Keratinocyte (primary cell): ENCODE data around the gene CHIA. TPM values are rescaled to one million over a fixed set of nuclear protein-coding genes. Genes with fewer than 3 reads are reported as not detected.

Experiments
- DNase-seq: peaks from one replicate; pipeline ENCODE4 v3.0.0-alpha.2; 2011; ENCODE audit warnings: low read depth, missing footprints, low spot score
- FAIRE-seq: peaks from 2 replicates; lab custom pipeline; 2011; peaks lifted over from hg19 to GRCh38; lab: Jason Lieb, UNC
- H2AFZ ChIP-seq: 2 replicates; pipeline ENCODE4 v1.6.0; 2012; ENCODE audit warnings: low read length, control low read depth, inconsistent platforms; ENCODE audit not compliant: control insufficient read depth
- H3K27ac ChIP-seq: 2 replicates; pipeline ENCODE4 v1.5.1; 2011; ENCODE audit warnings: low read length; ENCODE audit not compliant: control insufficient read depth, insufficient read depth
- H3K27me3 ChIP-seq: 3 replicates; pipeline ENCODE4 v1.6.0; 2011; ENCODE audit warnings: low read length; ENCODE audit not compliant: control insufficient read depth, insufficient read depth; ENCODE audit errors: extremely low read depth
- H3K36me3 ChIP-seq, 2 experiments: 2 replicates in 1 of 2; 3 replicates in 1 of 2; pipeline ENCODE4 v1.5.1; 2011; ENCODE audit warnings: low read length in 2 of 2, mild to moderate bottlenecking in 1 of 2; ENCODE audit not compliant: control insufficient read depth in 2 of 2, insufficient read depth in 2 of 2; ENCODE audit errors: extremely low read depth in 1 of 2
- H3K4me1 ChIP-seq: 3 replicates; pipeline ENCODE4 v1.5.1; 2011; ENCODE audit warnings: low read length; ENCODE audit not compliant: control insufficient read depth, insufficient read depth; ENCODE audit errors: extremely low read depth
- H3K4me2 ChIP-seq: 3 replicates; pipeline ENCODE4 v1.6.0; 2011; ENCODE audit warnings: low read depth, low read length; ENCODE audit not compliant: control insufficient read depth, insufficient read depth; ENCODE audit errors: extremely low read depth
- H3K4me3 ChIP-seq, 3 experiments: fragments of 200-600 bp in 1 of 3; sonication (generic) in 1 of 3; 2 replicates in 2 of 3; 3 replicates in 1 of 3; pipeline ENCODE4 v1.5.1; 2011 to 2016; ENCODE audit warnings: low read length in 3 of 3, mild to moderate bottlenecking in 3 of 3, control low read depth in 2 of 3, inconsistent platforms in 1 of 3, low read depth in 1 of 3, mixed read lengths in 1 of 3, mixed run types in 1 of 3, moderate library complexity in 1 of 3; ENCODE audit not compliant: control insufficient read depth in 2 of 3, insufficient read depth in 2 of 3; ENCODE audit errors: extremely low read depth in 1 of 3
- H3K79me2 ChIP-seq: 2 replicates; pipeline ENCODE4 v1.6.0; 2012; ENCODE audit warnings: low read length; ENCODE audit not compliant: control insufficient read depth, insufficient read depth
- H3K9ac ChIP-seq: 3 replicates; pipeline ENCODE4 v1.6.0; 2011; ENCODE audit warnings: low read length; ENCODE audit not compliant: control insufficient read depth, insufficient read depth; ENCODE audit errors: extremely low read depth
- H3K9me1 ChIP-seq: 3 replicates; pipeline ENCODE4 v1.6.0; 2011; ENCODE audit warnings: low read length; ENCODE audit not compliant: control insufficient read depth, insufficient read depth; ENCODE audit errors: extremely low read depth
- H3K9me3 ChIP-seq: 2 replicates; pipeline ENCODE4 v1.5.1; 2012; ENCODE audit warnings: low read depth, low read length; ENCODE audit not compliant: control insufficient read depth
- H4K20me1 ChIP-seq: 3 replicates; pipeline ENCODE4 v1.6.0; 2011; ENCODE audit warnings: low read length; ENCODE audit not compliant: control insufficient read depth, insufficient read depth; ENCODE audit errors: extremely low read depth
- EZH2 ChIP-seq: IDR thresholded peaks from one replicate; pipeline ENCODE4 v1.6.1; 2012; ENCODE audit warnings: inconsistent platforms, mild to moderate bottlenecking, low read length, moderate library complexity
- dilution Hi-C: fragments of 300-500 bp; cut with MboI; formaldehyde crosslinking; loops from one replicate; pipeline ENCODE4 v1.7.0; 2020; ENCODE audit warnings: low sequenced_read_pairs; ENCODE audit not compliant: extremely low pct_ligation_motif_present
- polyA plus RNA-seq, 5 experiments: library from polyadenylated mRNA; depleted of rRNA in 3 of 5; stranded (reverse) in 3 of 5; stranded (forward) in 1 of 5; unstranded in 1 of 5; fragments of >200 nt; gene quantifications; 1 replicate in 1 of 5; 2 replicates in 3 of 5; 3 replicates in 1 of 5; pipeline versions ENCODE4 v1.2.1 to v1.2.3, GENCODE V29; 2011 to 2012; ENCODE audit warnings: missing spikeins in 2 of 5, low read depth in 1 of 5, low replicate concordance in 1 of 5
- TF ChIP-seq, protein P1 (sequence below), 3 experiments: IDR thresholded peaks in 1 of 3; conservative IDR thresholded peaks in 1 of 3; optimal IDR thresholded peaks in 1 of 3; 2 replicates in 2 of 3; 3 replicates in 1 of 3; pipeline versions ENCODE3 to v1.5.1; 2011; ENCODE audit warnings: low read length in 3 of 3, mild to moderate bottlenecking in 3 of 3, moderate library complexity in 2 of 3, control low read depth in 1 of 3, inconsistent platforms in 1 of 3; ENCODE audit not compliant: insufficient read depth in 2 of 3; ENCODE audit errors: extremely low read depth in 1 of 3

Gene CHIA
- polyA plus RNA-seq, 1 donor (not counting 4 experiments of a cell fraction or from before 2014, with no cell fraction given), result not detected

DNA sequence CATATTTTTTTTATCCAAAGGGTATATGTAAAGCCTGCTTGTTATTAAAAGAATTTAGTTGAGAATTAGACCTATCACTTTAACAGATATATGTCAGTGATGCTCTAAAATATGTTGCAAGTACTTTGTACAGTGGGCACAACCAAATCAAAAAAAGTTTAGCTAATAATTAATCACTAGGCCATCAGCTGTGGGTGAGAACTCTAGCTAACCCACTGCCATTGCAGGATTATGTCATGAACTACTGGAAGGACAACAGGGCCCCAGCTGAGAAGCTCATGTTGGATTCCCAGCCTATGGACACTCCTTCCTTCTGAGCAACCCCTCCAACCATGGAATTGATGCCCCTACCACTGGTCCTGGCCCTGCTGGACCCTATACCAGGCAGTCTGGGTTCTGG, 6.8 kb upstream of the CHIA start:
- dilution Hi-C loops, result no loop called here
- Histone ChIP-seq H3K4me2 (no peak overlapping the region), H3K9me1 (no peaks in the 10 kb centered on the region), H3K9ac (no peak overlapping the region), H3K4me3 (no peak overlapping the region), H3K9me3 (no peaks in the 10 kb centered on the region), H3K79me2 (no peaks in the 10 kb centered on the region), H3K36me3 (no peaks in the 10 kb centered on the region), H3K27ac (no peak overlapping the region), H3K27me3 (peaks cover 2% of the 10 kb centered on the region), H3K4me1 (no peaks in the 10 kb centered on the region), H2AFZ (no peak overlapping the region), H4K20me1 (no peaks in the 10 kb centered on the region)
- FAIRE-seq (no peak), DNase-seq (no peak)
- no peak for TF ChIP-seq EZH2
- TF ChIP-seq, protein P1, sequence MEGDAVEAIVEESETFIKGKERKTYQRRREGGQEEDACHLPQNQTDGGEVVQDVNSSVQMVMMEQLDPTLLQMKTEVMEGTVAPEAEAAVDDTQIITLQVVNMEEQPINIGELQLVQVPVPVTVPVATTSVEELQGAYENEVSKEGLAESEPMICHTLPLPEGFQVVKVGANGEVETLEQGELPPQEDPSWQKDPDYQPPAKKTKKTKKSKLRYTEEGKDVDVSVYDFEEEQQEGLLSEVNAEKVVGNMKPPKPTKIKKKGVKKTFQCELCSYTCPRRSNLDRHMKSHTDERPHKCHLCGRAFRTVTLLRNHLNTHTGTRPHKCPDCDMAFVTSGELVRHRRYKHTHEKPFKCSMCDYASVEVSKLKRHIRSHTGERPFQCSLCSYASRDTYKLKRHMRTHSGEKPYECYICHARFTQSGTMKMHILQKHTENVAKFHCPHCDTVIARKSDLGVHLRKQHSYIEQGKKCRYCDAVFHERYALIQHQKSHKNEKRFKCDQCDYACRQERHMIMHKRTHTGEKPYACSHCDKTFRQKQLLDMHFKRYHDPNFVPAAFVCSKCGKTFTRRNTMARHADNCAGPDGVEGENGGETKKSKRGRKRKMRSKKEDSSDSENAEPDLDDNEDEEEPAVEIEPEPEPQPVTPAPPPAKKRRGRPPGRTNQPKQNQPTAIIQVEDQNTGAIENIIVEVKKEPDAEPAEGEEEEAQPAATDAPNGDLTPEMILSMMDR (optimal IDR thresholded peaks at IDR 0.05 in 1 of 3, IDR thresholded peaks at IDR 0.05 in 1 of 3, conservative IDR thresholded peaks at IDR 0.05 in 1 of 3; ENCODE audit: extremely low read depth in 1 of 3, insufficient read depth in 2 of 3, low read length in 3 of 3), result no peak

DNA sequence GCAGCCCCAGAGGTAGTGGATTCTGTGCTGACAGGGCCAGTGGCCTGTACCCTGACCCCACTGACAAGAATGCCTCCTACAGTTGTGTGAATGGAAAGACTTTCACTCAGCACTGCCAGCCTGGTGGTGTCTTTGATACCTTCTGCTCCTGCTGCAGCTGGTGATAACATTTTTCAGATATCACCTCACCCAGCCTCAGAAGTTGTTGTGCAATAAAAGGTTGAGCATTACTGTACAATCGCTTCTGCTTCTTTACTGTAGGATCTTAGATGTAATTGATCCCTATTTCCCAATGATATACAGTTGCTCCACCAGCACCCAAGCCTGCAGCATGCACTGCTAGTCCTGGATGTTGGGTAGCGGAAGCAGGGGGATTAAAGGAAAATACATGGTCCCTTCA, 4.8 kb upstream of the CHIA start:
- Histone ChIP-seq H3K9me1 (no peaks in the 10 kb centered on the region), H3K36me3 (no peaks in the 10 kb centered on the region), H3K4me3 (no peak overlapping the region), H3K9me3 (no peaks in the 10 kb centered on the region), H2AFZ (no peak overlapping the region), H4K20me1 (no peaks in the 10 kb centered on the region), H3K27ac (no peak overlapping the region), H3K4me2 (no peak overlapping the region), H3K79me2 (no peaks in the 10 kb centered on the region), H3K4me1 (no peaks in the 10 kb centered on the region), H3K9ac (no peak overlapping the region), H3K27me3 (peaks cover 2% of the 10 kb centered on the region)
- dilution Hi-C loops, result no loop called here
- TF ChIP-seq, protein P1 (optimal IDR thresholded peaks at IDR 0.05 in 1 of 3, IDR thresholded peaks at IDR 0.05 in 1 of 3, conservative IDR thresholded peaks at IDR 0.05 in 1 of 3; ENCODE audit: extremely low read depth in 1 of 3, insufficient read depth in 2 of 3, low read length in 3 of 3), result no peak
- TF ChIP-seq EZH2, result no peak
- DNase-seq (no peak), FAIRE-seq (no peak)
